ENCODE data around the gene ZNF827.

The ZNF827 gene

DNA sequence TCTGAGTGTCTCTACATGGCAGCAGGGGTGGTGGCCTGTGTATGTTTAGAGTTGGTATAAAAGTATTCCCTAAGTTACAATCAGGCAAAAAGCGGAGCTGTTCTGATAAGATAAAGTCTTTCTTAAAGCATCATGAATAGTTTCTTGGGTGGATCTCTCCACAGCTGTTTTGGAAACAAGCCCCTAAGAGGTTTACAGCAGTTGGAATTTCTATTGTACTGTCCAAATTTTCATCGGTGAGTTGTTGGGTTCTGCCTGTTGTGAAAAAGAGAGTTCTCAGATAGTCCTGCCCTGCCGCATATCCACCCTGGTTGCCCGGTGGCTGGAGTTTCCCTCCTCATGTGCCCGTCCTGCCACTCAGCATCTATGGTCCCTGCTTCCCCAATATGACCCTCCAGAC, 208.6 kb downstream of the ZNF827 start:
- H3K27me3 Mint-ChIP-seq = peaks cover 20% of the 10 kb centered on the region
- no peak overlapping the region for H3K4me3 Mint-ChIP-seq
- no peaks in the 10 kb centered on the region for H3K9me3 Mint-ChIP-seq
- no peak for DNase-seq
- H3K4me1 Mint-ChIP-seq (ENCODE audit: low read depth) = peaks cover 26% of the 10 kb centered on the region
- no peak overlapping the region for H3K27ac Mint-ChIP-seq
- H3K36me3 Mint-ChIP-seq (ENCODE audit: low read depth) = no peaks in the 10 kb centered on the region

DNA sequence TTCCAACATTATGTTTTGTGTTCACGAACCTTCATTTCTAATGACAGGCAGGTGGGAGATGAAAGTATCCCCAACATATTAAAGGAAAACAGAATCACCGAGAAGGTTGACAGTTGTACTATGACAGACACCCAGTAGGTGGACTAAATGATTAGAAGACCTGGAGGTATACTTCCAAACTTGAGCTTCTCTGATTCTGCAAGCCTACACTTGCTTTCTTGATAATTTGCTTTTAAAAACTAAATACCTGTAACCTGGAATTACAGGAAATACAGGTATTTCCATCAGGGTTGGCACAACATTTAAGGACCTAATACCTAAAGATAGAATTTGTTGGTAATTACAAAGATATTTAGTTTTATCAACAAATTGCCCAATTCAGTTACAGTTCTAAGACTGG, 215.3 kb downstream of the ZNF827 start:
- Mint-ChIP-seq H3K9me3 (no peaks in the 10 kb centered on the region), H3K4me3 (no peak overlapping the region), H3K27me3 (peaks cover 10% of the 10 kb centered on the region), H3K4me1 (ENCODE audit: low read depth) (peaks cover 16% of the 10 kb centered on the region), H3K36me3 (ENCODE audit: low read depth) (no peaks in the 10 kb centered on the region), H3K27ac (no peak overlapping the region)
- no peak for DNase-seq

DNA sequence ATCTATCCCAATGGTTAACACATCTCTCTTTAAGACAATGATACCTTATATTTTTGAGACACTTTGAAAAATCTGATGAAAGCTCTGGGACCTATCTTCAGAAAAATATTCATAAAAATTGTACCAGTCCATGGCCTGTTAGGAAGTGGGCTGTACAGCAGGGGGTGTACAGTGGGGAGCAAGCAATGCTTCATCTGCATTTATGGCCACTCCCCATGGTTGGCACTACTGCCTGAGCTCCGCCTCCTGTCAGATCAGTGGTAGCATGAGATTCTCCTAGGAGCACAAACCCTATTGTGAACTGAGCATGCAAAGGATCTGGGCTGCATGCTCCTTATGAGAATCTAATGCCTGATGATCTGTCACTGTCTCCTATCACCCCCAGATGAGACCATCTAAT, 216.1 kb downstream of the ZNF827 start:
- H3K4me3 Mint-ChIP-seq = no peak overlapping the region
- H3K27me3 Mint-ChIP-seq = peaks cover 18% of the 10 kb centered on the region
- no peak for DNase-seq
- H3K9me3 Mint-ChIP-seq = no peaks in the 10 kb centered on the region
- no peaks in the 10 kb centered on the region for H3K36me3 Mint-ChIP-seq (ENCODE audit: low read depth)
- peaks cover 16% of the 10 kb centered on the region for H3K4me1 Mint-ChIP-seq (ENCODE audit: low read depth)
- H3K27ac Mint-ChIP-seq = no peak overlapping the region

DNA sequence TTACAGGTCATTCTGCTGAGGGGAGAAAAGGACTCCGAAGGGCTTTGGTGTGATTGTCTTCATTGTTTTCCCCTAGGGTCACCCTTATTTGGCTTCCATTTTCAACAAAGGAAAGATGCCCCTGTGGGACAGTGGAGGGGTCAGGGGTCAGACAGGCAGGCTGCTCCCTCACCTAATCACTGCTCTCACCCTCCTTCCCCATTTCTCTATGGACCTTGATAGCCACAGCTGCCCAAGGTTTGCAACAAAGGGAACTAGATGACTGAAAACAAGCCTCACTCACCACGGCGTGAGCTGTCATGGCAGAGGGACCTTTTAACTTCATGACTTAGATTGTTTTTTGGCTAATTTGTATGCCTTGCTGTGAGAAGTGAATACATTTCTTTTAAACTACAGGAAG, 218.0 kb downstream of the ZNF827 start:
- Mint-ChIP-seq H3K36me3 (ENCODE audit: low read depth) (no peaks in the 10 kb centered on the region), H3K4me1 (ENCODE audit: low read depth) (peaks cover 16% of the 10 kb centered on the region), H3K9me3 (no peaks in the 10 kb centered on the region), H3K27ac (peak overlapping the region; percentile 84), H3K4me3 (peak overlapping the region; percentile 1), H3K27me3 (peaks cover 23% of the 10 kb centered on the region)
- DNase-seq = no peak

DNA sequence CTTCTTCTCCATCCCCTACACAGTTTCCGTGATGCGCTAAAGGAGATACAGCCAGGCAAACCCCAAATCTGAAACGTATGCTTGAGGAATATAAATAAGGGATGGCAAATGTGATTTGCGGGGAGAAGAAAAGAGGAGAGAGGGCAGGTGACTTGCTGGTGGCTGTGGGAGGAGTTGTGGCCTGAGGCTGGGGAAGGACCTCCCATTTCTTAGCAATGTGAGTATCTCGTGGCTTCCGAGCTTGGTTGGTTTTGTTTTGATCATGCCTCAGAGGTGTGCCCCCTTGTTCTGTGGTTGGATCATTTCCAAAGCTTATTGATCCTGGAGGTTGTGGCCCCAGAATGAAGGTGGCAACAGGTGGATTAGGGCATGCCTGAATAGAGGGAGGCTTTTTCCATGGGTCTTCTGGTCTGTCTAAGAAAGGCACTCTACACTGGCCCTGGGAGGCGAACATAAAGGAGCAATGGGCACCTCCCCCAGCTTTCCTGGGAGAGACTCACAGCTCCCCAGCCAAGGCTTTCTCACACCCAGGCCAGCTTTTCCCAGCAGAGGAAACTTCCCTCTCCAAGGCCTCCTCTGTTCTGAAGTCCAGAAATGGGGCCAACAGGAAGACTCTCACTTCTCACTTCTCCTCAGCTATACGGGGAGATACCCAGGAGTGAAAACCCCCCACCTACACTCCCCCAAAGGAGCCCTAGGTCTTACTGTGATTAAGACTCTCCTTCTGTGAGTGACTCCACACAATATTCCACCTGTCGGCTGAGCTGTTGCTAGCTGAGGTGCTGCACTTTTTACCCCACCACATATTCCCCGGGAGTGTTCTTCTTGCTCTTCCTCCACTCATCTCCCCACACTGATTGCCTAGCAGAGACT, 218.6 kb downstream of the ZNF827 start:
- no peak for DNase-seq
- Mint-ChIP-seq H3K9me3 (no peaks in the 10 kb centered on the region), H3K4me3 (peak overlapping the region; percentile 31), H3K27ac (peak overlapping the region; percentile 84), H3K4me1 (ENCODE audit: low read depth) (peaks cover 16% of the 10 kb centered on the region), H3K27me3 (peaks cover 23% of the 10 kb centered on the region), H3K36me3 (ENCODE audit: low read depth) (no peaks in the 10 kb centered on the region)

DNA sequence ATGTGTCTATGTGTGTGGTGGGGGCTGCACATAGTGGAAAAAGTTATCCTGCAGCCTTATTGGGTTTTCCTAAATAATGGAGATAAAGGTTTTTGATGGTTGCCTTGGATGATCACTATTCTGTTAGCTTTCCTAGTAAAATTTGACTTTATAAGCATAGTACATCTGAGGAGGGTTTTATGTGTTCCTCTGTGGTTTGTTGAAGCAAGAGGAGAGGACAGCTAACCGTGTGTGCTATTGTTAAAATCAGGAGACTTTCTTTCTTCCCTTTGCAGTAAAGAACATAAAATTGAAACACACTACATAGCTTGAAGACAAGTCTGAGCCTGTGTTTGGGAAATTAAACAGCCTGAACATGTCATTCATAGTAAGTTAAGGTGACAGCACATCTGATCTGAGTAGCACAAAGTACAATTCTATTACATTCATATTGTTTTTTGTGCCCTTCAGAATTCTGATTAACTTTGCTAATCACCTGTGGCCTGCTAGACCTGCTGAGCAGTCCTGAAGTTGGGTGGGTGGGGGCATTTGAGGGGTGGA, 221.9 kb downstream of the ZNF827 start:
- H3K27ac Mint-ChIP-seq = no peak overlapping the region
- H3K4me1 Mint-ChIP-seq (ENCODE audit: low read depth) = peaks cover 16% of the 10 kb centered on the region
- DNase-seq = no peak
- no peak overlapping the region for H3K4me3 Mint-ChIP-seq
- peaks cover 4% of the 10 kb centered on the region for H3K9me3 Mint-ChIP-seq
- no peaks in the 10 kb centered on the region for H3K36me3 Mint-ChIP-seq (ENCODE audit: low read depth)
- H3K27me3 Mint-ChIP-seq = peaks cover 23% of the 10 kb centered on the region

DNA sequence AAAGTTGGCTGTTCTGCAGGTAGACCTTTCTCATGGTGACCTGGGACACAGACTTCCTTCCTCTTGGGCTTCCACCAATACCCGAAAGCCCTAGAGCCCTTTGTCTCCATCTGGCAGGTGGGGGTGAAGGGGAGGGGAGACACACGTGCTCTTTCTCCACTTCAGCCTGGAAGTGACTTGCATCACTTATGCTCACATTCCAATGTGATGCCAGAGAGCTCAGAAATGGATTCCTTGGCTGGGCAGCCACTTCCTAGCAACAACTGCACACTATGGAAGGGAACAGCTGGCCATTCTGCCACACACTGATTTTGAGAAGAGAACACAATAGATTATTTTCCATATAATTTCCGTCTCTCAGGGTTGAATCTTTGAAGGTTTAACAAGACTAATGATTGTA, 222.4 kb downstream of the ZNF827 start:
- Mint-ChIP-seq H3K27me3 (peaks cover 26% of the 10 kb centered on the region), H3K27ac (no peak overlapping the region), H3K9me3 (peaks cover 8% of the 10 kb centered on the region), H3K4me3 (no peak overlapping the region), H3K4me1 (ENCODE audit: low read depth) (peaks cover 16% of the 10 kb centered on the region), H3K36me3 (ENCODE audit: low read depth) (no peaks in the 10 kb centered on the region)
- no peak for DNase-seq

DNA sequence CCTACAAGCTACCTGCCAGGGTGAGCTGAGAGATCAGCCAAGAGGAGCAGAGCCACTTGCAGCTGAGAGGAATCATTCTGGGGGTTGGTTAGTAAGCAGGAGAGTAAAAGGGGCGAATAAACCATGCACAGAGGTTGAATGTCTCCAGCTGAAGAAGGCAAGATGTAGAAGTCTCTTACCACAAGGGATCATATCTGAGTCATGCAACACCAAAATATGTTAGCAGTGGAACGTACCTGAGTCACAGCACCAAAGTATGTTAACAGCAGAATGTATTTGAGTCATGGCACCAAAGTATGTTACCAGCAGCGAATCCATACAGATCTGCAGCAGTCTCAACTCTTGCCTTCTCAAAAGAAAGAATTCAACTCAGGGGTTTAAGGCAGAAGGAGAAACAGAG, 228.8 kb downstream of the ZNF827 start:
- Mint-ChIP-seq H3K9me3 (peaks cover 11% of the 10 kb centered on the region), H3K27ac (no peak overlapping the region), H3K36me3 (ENCODE audit: low read depth) (no peaks in the 10 kb centered on the region), H3K27me3 (peaks cover 6% of the 10 kb centered on the region), H3K4me1 (ENCODE audit: low read depth) (peaks cover 17% of the 10 kb centered on the region), H3K4me3 (no peak overlapping the region)
- DNase-seq = no peak

DNA sequence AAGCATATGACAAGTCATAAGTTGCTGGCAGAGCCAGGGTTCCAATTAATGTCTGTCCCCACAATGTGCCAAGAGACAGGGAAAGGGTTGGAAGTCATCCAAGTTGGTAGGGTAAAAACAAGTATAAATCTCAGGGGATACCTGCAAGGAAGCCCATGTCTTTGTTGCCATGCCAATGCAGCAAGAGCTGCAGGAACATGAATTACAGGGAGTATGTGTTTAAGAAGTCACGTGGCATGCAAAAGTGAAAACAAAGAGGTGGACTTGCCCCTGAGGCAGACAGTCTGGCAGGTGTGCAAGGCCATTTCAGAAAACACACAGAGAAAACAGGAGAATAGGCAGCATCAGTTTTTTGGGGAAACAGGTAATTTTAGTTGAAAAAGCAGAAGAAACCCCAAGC, 229.3 kb downstream of the ZNF827 start:
- Mint-ChIP-seq H3K4me3 (no peak overlapping the region), H3K27me3 (peaks cover 6% of the 10 kb centered on the region), H3K27ac (no peak overlapping the region), H3K9me3 (peaks cover 11% of the 10 kb centered on the region), H3K36me3 (ENCODE audit: low read depth) (no peaks in the 10 kb centered on the region), H3K4me1 (ENCODE audit: low read depth) (peaks cover 17% of the 10 kb centered on the region)
- no peak for DNase-seq
